Measurements from ENCODE around the gene PRELID1. TPM values are rescaled to one million over a fixed set of nuclear protein-coding genes. Genes with fewer than 3 reads are reported as not detected.
A peak's percentile ranks its signal among the peaks of the same experiment; 100 is the strongest.
"Not testable (repeated sequence)": the region's sequence is repeated elsewhere in the genome, so short reads cannot be mapped to it uniquely, and the experiment has no call there.

Gene PRELID1
- total RNA-seq, 1 donor from 2014 or later = 126 TPM

- peaks cover 10% of the 10 kb centered on the region for H3K36me3 Mint-ChIP-seq
These were observed 32.1 kb downstream of the PRELID1 start for GRCh38 chr5:177335701-177336065.

GRCh38 chr5:177336112-177336511, 32.5 kb downstream of the PRELID1 start:
- no peak overlapping the region for H3K4me3 Mint-ChIP-seq
- H3K9me3 Mint-ChIP-seq = no peaks in the 10 kb centered on the region
- H3K4me1 Mint-ChIP-seq (ENCODE audit: unreplicated experiment) = no peaks in the 10 kb centered on the region
- peaks cover 10% of the 10 kb centered on the region for H3K36me3 Mint-ChIP-seq
- no peak overlapping the region for H3K27ac Mint-ChIP-seq
- H3K27me3 Mint-ChIP-seq = no peaks in the 10 kb centered on the region
- no peak for DNase-seq (ENCODE audit: extremely low spot score, unreplicated experiment)
- TF ChIP-seq CTCF (conservative IDR thresholded peaks at IDR 0.05) = peak; percentile 41

More at GRCh38 chr5:177335701-177336065, 32.1 kb downstream of the PRELID1 start:
- no peak overlapping the region for H3K27ac Mint-ChIP-seq
- no peak for DNase-seq (ENCODE audit: extremely low spot score, unreplicated experiment)
- no peak for TF ChIP-seq CTCF (conservative IDR thresholded peaks at IDR 0.05)
- no peaks in the 10 kb centered on the region for H3K4me1 Mint-ChIP-seq (ENCODE audit: unreplicated experiment)
- H3K4me3 Mint-ChIP-seq = no peak overlapping the region
- H3K9me3 Mint-ChIP-seq = no peaks in the 10 kb centered on the region
- no peaks in the 10 kb centered on the region for H3K27me3 Mint-ChIP-seq

- Mint-ChIP-seq H3K9me3 (no peaks in the 10 kb centered on the region), H3K4me3 (no peak overlapping the region), H3K27me3 (no peaks in the 10 kb centered on the region), H3K36me3 (peaks cover 17% of the 10 kb centered on the region), H3K27ac (no peak overlapping the region), H3K4me1 (ENCODE audit: unreplicated experiment) (no peaks in the 10 kb centered on the region)
- no peak for DNase-seq (ENCODE audit: extremely low spot score, unreplicated experiment)
- TF ChIP-seq CTCF (conservative IDR thresholded peaks at IDR 0.05) = no peak
These were observed 33.2 kb downstream of the PRELID1 start for GRCh38 chr5:177336603-177337494.

- no peaks in the 10 kb centered on the region for H3K4me1 Mint-ChIP-seq (ENCODE audit: unreplicated experiment)
- H3K9me3 Mint-ChIP-seq = no peaks in the 10 kb centered on the region
- no peak overlapping the region for H3K4me3 Mint-ChIP-seq
- no peak for DNase-seq (ENCODE audit: extremely low spot score, unreplicated experiment)
- peaks cover 20% of the 10 kb centered on the region for H3K36me3 Mint-ChIP-seq
- TF ChIP-seq CTCF (conservative IDR thresholded peaks at IDR 0.05) = no peak
- no peak overlapping the region for H3K27ac Mint-ChIP-seq
- no peaks in the 10 kb centered on the region for H3K27me3 Mint-ChIP-seq
These were observed 34.9 kb downstream of the PRELID1 start for GRCh38 chr5:177338251-177339106.

GRCh38 chr5:177339107-177339638, 35.6 kb downstream of the PRELID1 start:
- peaks cover 17% of the 10 kb centered on the region for H3K36me3 Mint-ChIP-seq
- H3K4me3 Mint-ChIP-seq = no peak overlapping the region
- H3K27me3 Mint-ChIP-seq = no peaks in the 10 kb centered on the region
- no peaks in the 10 kb centered on the region for H3K9me3 Mint-ChIP-seq
- no peak for DNase-seq (ENCODE audit: extremely low spot score, unreplicated experiment)
- TF ChIP-seq CTCF (conservative IDR thresholded peaks at IDR 0.05) = no peak
- H3K27ac Mint-ChIP-seq = no peak overlapping the region
- H3K4me1 Mint-ChIP-seq (ENCODE audit: unreplicated experiment) = no peaks in the 10 kb centered on the region

- H3K4me3 Mint-ChIP-seq; H3K4me1 Mint-ChIP-seq (ENCODE audit: unreplicated experiment); H3K27me3 Mint-ChIP-seq; H3K27ac Mint-ChIP-seq; H3K9me3 Mint-ChIP-seq; DNase-seq (ENCODE audit: extremely low spot score, unreplicated experiment): not testable (repeated sequence)
- H3K36me3 Mint-ChIP-seq = peaks cover 17% of the 10 kb centered on the region
These were observed 39.4 kb downstream of the PRELID1 start for GRCh38 chr5:177343000-177343399.

Data from type B pancreatic cell (in vitro differentiated cells).